GM10266 (cell line): ENCODE results near the gene POLR2E.

Source experiments
- DNase-seq: peaks from one replicate; pipeline ENCODE4 v3.0.0; 2012; ENCODE audit errors: extremely low spot score
- TF ChIP-seq, protein P1 (sequence below): IDR thresholded peaks from 2 replicates; pipeline ENCODE4 v1.5.1; 2012; ENCODE audit warnings: mild to moderate bottlenecking, low read depth; ENCODE audit not compliant: control insufficient read depth, insufficient read depth; ENCODE audit errors: missing control alignments

Gene POLR2E

DNA sequence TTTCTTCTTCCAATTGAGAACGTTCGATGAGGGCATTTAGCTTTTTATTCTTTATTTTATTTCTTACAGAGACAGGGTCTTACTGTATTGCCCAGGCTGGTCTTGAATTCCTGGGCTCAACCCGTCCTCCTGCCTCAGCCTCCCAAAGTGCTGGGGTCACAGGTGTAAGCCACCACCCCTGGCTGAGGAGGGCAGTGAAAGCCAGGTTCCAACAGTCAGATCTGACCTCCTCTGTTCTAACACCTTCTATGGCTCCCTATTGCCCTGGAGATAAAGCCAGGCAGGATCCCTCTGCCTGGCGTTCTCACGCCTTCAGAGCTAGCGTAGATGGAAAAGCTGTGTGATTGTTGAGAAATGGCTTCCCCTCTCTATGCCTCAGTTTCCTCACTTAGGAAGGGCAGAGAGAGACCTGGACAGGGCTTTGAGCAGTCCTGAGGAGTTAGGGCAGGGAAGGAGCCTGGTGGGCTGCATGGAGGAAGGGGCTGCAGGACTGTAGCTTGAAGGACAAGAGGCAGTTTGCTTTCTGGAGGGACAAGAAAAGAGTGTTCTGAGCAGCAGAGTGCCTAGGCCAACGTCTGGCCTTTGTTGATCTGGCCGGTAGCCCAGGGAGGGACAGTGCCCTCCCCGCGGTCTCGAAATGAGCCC lies 22.7 kb downstream of the POLR2E start:
- DNase-seq = no peak
- TF ChIP-seq, protein P1, sequence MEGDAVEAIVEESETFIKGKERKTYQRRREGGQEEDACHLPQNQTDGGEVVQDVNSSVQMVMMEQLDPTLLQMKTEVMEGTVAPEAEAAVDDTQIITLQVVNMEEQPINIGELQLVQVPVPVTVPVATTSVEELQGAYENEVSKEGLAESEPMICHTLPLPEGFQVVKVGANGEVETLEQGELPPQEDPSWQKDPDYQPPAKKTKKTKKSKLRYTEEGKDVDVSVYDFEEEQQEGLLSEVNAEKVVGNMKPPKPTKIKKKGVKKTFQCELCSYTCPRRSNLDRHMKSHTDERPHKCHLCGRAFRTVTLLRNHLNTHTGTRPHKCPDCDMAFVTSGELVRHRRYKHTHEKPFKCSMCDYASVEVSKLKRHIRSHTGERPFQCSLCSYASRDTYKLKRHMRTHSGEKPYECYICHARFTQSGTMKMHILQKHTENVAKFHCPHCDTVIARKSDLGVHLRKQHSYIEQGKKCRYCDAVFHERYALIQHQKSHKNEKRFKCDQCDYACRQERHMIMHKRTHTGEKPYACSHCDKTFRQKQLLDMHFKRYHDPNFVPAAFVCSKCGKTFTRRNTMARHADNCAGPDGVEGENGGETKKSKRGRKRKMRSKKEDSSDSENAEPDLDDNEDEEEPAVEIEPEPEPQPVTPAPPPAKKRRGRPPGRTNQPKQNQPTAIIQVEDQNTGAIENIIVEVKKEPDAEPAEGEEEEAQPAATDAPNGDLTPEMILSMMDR = no peak

DNA sequence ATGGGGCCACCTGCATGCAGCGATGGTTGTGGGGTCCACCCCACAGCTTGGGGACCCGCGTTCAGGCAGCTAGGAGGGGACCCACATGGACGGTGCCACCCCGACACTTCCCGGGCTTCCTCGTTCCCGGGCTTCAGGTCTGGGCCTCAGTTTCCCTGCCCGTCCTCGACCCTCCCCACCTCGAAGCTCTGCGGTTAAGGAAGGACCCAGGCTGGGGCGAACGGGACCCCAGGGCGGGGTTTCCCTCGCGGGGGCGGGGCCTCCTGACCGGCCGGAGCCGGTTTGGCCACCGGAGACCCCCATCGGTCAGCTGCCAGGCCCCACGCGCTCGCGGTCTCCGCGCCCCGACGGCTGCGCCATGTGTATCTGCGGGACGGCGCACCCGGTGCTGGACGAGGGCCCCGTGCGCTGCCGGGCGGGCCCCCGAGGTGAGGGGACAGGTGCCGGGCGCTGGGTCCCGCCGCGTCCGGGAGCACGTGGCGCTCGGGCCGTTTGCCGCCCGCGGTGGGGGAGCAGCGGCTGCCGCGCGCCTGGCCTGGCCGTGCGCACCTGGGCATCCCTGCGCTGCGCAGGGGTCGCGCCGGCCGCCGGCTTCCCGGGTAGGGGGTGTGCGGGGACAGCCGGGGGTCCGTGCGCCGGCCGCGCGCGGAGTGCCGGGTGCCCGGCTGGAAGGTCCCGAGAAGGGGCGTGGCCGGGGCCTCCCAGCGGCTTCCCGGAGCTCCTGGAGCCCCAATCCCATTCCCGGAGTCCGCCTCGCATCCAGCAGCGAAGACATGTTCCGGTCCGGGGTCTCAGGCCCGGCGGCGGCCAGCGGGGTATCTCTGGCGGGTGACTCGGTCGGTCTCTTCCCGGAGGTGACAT lies 24.0 kb downstream of the POLR2E start:
- DNase-seq = no peak
- TF ChIP-seq, protein P1 = no peak

GRCh38 chr19:1070576-1070930 lies 24.6 kb downstream of the POLR2E start:
- DNase-seq = no peak
- TF ChIP-seq, protein P1 = no peak

- peak; percentile 73 for DNase-seq
- TF ChIP-seq, protein P1 = no peak
These were observed 26.0 kb downstream of the POLR2E start for GRCh38 chr19:1069009-1069779.

- TF ChIP-seq, protein P1 = no peak
- DNase-seq = peak; percentile 71
These were observed 26.9 kb downstream of the POLR2E start for GRCh38 chr19:1068009-1069001.

DNA sequence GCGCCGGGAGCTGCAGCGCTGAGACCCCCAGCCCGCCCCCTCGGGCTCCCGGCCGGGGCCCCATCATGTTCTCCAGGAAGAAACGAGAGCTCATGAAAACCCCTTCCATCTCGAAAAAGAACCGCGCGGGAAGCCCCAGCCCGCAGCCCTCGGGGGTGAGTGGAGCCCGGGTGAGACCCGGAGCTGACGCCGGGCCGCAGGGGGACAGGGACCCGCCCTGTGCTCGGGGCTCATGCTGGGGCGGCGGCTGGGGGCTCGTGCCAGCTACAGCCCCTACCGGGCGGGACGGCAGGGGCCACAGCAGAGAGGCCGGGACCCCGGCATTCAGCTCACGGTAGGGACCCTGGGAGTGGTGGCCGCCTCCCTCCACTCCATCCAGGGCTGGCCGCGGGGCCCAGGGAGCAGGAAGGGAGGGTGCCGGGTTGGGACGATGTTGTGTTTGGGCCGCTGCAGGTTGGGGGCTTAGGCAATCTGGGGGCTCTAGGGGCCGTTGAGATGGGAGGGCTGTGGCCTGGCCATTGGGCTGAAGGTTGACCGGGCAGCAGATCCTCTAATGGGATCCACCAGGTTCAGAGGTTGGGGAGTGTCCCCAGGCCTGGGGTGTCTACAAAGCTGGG lies 27.7 kb downstream of the POLR2E start:
- DNase-seq = peak; percentile 82
- TF ChIP-seq, protein P1 = no peak
